GM23338 (cell line): ENCODE data around the gene ILK. TPM values are rescaled to one million over a fixed set of nuclear protein-coding genes. Genes with fewer than 3 reads are reported as not detected.

ENCODE experiments used
- ATAC-seq: fragments of 200-7000 bp; cut with Tn5 transposase; 3 replicates; pipeline ENCODE4 v1.9.1; 2020
- DNase-seq: peaks from one replicate; pipeline ENCODE4 v3.0.0-alpha.2; 2015; ENCODE audit warnings: low spot score
- H2AFZ ChIP-seq: fragments of 200-600 bp; sonication (generic); 2 replicates; pipeline ENCODE4 v1.8.0; 2016; ENCODE audit warnings: antibody characterized with exemption, mild to moderate bottlenecking, moderate library complexity
- H3F3A ChIP-seq: fragments of 200-600 bp; sonication (generic); replicated peaks from 2 replicates; pipeline ENCODE4 v1.8.0; 2017; ENCODE audit warnings: antibody characterized with exemption, mixed run types, low read depth
- H3K27ac ChIP-seq: fragments of 200-600 bp; sonication (generic); 2 replicates; pipeline ENCODE4 v1.6.1; 2016; ENCODE audit warnings: low read depth
- H3K27me3 ChIP-seq: fragments of 200-600 bp; sonication (generic); 2 replicates; pipeline ENCODE4 v1.8.0; 2016; ENCODE audit warnings: mild to moderate bottlenecking, mixed run types, moderate library complexity; ENCODE audit not compliant: insufficient read depth
- H3K36me3 ChIP-seq: fragments of 200-600 bp; sonication (generic); 2 replicates; pipeline ENCODE4 v1.8.0; 2016; ENCODE audit warnings: mild to moderate bottlenecking; ENCODE audit not compliant: insufficient read depth
- H3K4me1 ChIP-seq: fragments of 200-600 bp; sonication (generic); 2 replicates; pipeline ENCODE4 v1.8.0; 2016; ENCODE audit warnings: mild to moderate bottlenecking, moderate library complexity; ENCODE audit not compliant: insufficient read depth
- H3K4me2 ChIP-seq: fragments of 200-600 bp; sonication (generic); 2 replicates; pipeline ENCODE4 v1.7.1; 2017; ENCODE audit warnings: mixed run types
- H3K4me3 ChIP-seq: fragments of 200-600 bp; sonication (generic); 2 replicates; pipeline ENCODE4 v1.6.1; 2016; ENCODE audit warnings: mixed run types
- H3K79me2 ChIP-seq: fragments of 200-600 bp; sonication (generic); replicated peaks from 2 replicates; pipeline ENCODE4 v1.8.0; 2017; ENCODE audit warnings: mild to moderate bottlenecking; ENCODE audit not compliant: insufficient read depth
- H3K9me2 ChIP-seq: fragments of 200-600 bp; sonication (generic); 2 replicates; pipeline ENCODE4 v1.8.0; 2017; ENCODE audit not compliant: insufficient read depth
- H4K20me1 ChIP-seq: fragments of 200-600 bp; sonication (generic); replicated peaks from 2 replicates; pipeline ENCODE4 v1.8.0; 2017; ENCODE audit warnings: mild to moderate bottlenecking; ENCODE audit not compliant: insufficient read depth
- H3K27ac Mint-ChIP-seq: 2 replicates; pipeline ENCODE4 v1.8.0; 2020; ENCODE audit warnings: inconsistent platforms, mild to moderate bottlenecking, moderate library complexity, mixed read lengths
- H3K27me3 Mint-ChIP-seq: 3 replicates; pipeline ENCODE4 v1.8.0; 2022; ENCODE audit warnings: low read depth, mild to moderate bottlenecking, moderate library complexity, mixed read lengths, inconsistent platforms; ENCODE audit not compliant: insufficient read depth, poor library complexity
- H3K36me3 Mint-ChIP-seq: 3 replicates; pipeline ENCODE4 v1.8.0; 2021; ENCODE audit warnings: low read depth, mild to moderate bottlenecking, inconsistent platforms, moderate library complexity, mixed read lengths
- H3K4me1 Mint-ChIP-seq: 3 replicates; pipeline ENCODE4 v1.8.0; 2020; ENCODE audit warnings: mild to moderate bottlenecking, inconsistent platforms, mixed read lengths
- H3K4me3 Mint-ChIP-seq: 3 replicates; pipeline ENCODE4 v1.8.0; 2021; ENCODE audit warnings: moderate library complexity, mild to moderate bottlenecking, inconsistent platforms, mixed read lengths
- H3K9me3 Mint-ChIP-seq: 3 replicates; pipeline ENCODE4 v1.8.0; 2020; ENCODE audit warnings: moderate library complexity, mild to moderate bottlenecking, inconsistent platforms, mixed read lengths
- CREB1 ChIP-seq: fragments of 250-450 bp; sonication (Bioruptor Pico); IDR thresholded peaks from 2 replicates; pipeline ENCODE4 v1.5.0; 2020; ENCODE audit warnings: low read depth, mild to moderate bottlenecking, moderate library complexity
- JUNB ChIP-seq: IDR thresholded peaks from one replicate; pipeline ENCODE4 v1.6.1; 2016; ENCODE audit warnings: antibody characterized with exemption; ENCODE audit not compliant: unreplicated experiment
- NANOG ChIP-seq: IDR thresholded peaks from 2 replicates; pipeline ENCODE4 v1.6.1; 2016; ENCODE audit warnings: antibody characterized with exemption, borderline replicate concordance
- polyA plus RNA-seq: library from polyadenylated mRNA; unstranded; fragments of >200 nt; fragmentation: Nextera tagmentation; extraction: Ambion mirVana; gene quantifications from 2 replicates; pipeline ENCODE4 v1.2.1, GENCODE V29; 2016
- total RNA-seq: library from RNA; depleted of rRNA; stranded (reverse); fragments of >200 nt; shearing (Covaris generic); gene quantifications from 2 replicates; pipeline ENCODE4 v1.2.3, GENCODE V29; 2014
- TF ChIP-seq, protein P1 (sequence below): fragments of 250-450 bp; sonication (Bioruptor Pico); IDR thresholded peaks from 2 replicates; pipeline ENCODE4 v1.5.0; 2020; ENCODE audit warnings: mild to moderate bottlenecking, moderate library complexity

Gene ILK
- total and polyA plus RNA-seq, 2 experiments from 2014 or later: 62.6 to 91.0 TPM

DNA sequence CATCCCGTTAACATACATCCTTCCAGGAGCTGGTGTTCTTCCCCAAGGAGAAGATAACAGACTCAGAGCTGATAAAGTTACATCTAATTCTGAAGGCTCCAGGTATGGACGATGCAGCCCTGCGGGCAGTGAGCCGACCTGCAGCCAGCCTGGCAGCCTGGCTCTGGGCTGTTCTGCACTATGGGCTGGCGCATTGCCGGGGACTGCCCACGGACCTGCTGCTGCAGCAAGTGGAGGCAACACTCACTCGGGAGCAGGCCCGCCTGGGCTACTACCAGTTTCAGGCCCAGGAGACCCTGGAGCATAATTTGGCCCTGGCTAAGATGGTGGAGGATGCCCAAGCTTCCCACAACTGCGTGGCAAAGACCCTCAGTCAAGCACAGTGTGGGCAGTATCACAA is 39.9 kb upstream of the ILK start (continued):
- TF ChIP-seq, protein P1, sequence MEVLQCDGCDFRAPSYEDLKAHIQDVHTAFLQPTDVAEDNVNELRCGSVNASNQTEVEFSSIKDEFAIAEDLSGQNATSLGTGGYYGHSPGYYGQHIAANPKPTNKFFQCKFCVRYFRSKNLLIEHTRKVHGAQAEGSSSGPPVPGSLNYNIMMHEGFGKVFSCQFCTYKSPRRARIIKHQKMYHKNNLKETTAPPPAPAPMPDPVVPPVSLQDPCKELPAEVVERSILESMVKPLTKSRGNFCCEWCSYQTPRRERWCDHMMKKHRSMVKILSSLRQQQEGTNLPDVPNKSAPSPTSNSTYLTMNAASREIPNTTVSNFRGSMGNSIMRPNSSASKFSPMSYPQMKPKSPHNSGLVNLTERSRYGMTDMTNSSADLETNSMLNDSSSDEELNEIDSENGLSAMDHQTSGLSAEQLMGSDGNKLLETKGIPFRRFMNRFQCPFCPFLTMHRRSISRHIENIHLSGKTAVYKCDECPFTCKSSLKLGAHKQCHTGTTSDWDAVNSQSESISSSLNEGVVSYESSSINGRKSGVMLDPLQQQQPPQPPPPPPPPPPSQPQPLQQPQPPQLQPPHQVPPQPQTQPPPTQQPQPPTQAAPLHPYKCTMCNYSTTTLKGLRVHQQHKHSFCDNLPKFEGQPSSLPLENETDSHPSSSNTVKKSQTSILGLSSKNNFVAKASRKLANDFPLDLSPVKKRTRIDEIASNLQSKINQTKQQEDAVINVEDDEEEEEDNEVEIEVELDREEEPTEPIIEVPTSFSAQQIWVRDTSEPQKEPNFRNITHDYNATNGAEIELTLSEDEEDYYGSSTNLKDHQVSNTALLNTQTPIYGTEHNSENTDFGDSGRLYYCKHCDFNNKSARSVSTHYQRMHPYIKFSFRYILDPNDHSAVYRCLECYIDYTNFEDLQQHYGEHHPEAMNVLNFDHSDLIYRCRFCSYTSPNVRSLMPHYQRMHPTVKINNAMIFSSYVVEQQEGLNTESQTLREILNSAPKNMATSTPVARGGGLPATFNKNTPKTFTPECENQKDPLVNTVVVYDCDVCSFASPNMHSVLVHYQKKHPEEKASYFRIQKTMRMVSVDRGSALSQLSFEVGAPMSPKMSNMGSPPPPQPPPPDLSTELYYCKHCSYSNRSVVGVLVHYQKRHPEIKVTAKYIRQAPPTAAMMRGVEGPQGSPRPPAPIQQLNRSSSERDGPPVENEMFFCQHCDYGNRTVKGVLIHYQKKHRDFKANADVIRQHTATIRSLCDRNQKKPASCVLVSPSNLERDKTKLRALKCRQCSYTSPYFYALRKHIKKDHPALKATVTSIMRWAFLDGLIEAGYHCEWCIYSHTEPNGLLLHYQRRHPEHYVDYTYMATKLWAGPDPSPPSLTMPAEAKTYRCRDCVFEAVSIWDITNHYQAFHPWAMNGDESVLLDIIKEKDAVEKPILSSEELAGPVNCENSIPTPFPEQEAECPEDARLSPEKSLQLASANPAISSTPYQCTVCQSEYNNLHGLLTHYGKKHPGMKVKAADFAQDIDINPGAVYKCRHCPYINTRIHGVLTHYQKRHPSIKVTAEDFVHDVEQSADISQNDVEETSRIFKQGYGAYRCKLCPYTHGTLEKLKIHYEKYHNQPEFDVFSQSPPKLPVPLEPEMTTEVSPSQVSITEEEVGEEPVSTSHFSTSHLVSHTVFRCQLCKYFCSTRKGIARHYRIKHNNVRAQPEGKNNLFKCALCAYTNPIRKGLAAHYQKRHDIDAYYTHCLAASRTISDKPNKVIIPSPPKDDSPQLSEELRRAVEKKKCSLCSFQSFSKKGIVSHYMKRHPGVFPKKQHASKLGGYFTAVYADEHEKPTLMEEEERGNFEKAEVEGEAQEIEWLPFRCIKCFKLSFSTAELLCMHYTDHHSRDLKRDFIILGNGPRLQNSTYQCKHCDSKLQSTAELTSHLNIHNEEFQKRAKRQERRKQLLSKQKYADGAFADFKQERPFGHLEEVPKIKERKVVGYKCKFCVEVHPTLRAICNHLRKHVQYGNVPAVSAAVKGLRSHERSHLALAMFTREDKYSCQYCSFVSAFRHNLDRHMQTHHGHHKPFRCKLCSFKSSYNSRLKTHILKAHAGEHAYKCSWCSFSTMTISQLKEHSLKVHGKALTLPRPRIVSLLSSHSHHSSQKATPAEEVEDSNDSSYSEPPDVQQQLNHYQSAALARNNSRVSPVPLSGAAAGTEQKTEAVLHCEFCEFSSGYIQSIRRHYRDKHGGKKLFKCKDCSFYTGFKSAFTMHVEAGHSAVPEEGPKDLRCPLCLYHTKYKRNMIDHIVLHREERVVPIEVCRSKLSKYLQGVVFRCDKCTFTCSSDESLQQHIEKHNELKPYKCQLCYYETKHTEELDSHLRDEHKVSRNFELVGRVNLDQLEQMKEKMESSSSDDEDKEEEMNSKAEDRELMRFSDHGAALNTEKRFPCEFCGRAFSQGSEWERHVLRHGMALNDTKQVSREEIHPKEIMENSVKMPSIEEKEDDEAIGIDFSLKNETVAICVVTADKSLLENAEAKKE (CRISPR knock-in tag): no peak
- no peak for TF ChIP-seq JUNB

- no peak overlapping the region for H3K4me2 ChIP-seq
- no peaks in the 10 kb centered on the region for H3K9me3 Mint-ChIP-seq
- H4K20me1 ChIP-seq: no peaks in the 10 kb centered on the region
- no peak overlapping the region for H3K4me3 Mint-ChIP-seq
- no peak for ATAC-seq
- peaks cover 7% of the 10 kb centered on the region; the same call in 1 of the 2 replicates for H3K27me3 ChIP-seq
- peaks cover 13% of the 10 kb centered on the region for H3K27me3 Mint-ChIP-seq
- TF ChIP-seq CREB1 (CRISPR knock-in tag) (no peak), NANOG (no peak), JUNB (no peak)
- H3K36me3 ChIP-seq: no peaks in the 10 kb centered on the region
- H3K4me3 ChIP-seq: no peak overlapping the region
- peaks cover 3% of the 10 kb centered on the region; the same call in 1 of the 3 replicates for H3K36me3 Mint-ChIP-seq
- peaks cover 33% of the 10 kb centered on the region for H3K4me1 Mint-ChIP-seq
- H3K27ac Mint-ChIP-seq: no peak overlapping the region
- DNase-seq: no peak
- H3K4me1 ChIP-seq: peaks cover 6% of the 10 kb centered on the region; the same call in 1 of the 2 replicates
- no peak overlapping the region for H2AFZ ChIP-seq
- H3K79me2 ChIP-seq: no peaks in the 10 kb centered on the region
- H3F3A ChIP-seq: no peaks in the 10 kb centered on the region
- H3K9me2 ChIP-seq: no peaks in the 10 kb centered on the region
- H3K27ac ChIP-seq: no peak overlapping the region
These were observed 38.2 kb upstream of the ILK start for GRCh38 chr11:6565325-6565724.
